GM10847 (cell line): ENCODE measurements around the gene RBMS1.

ENCODE experiments used
- POLR2A ChIP-seq: IDR thresholded peaks from 2 replicates; pipeline ENCODE4 v1.6.1; 2011; ENCODE audit not compliant: insufficient read length; ENCODE audit errors: extremely low read depth

The RBMS1 gene

DNA sequence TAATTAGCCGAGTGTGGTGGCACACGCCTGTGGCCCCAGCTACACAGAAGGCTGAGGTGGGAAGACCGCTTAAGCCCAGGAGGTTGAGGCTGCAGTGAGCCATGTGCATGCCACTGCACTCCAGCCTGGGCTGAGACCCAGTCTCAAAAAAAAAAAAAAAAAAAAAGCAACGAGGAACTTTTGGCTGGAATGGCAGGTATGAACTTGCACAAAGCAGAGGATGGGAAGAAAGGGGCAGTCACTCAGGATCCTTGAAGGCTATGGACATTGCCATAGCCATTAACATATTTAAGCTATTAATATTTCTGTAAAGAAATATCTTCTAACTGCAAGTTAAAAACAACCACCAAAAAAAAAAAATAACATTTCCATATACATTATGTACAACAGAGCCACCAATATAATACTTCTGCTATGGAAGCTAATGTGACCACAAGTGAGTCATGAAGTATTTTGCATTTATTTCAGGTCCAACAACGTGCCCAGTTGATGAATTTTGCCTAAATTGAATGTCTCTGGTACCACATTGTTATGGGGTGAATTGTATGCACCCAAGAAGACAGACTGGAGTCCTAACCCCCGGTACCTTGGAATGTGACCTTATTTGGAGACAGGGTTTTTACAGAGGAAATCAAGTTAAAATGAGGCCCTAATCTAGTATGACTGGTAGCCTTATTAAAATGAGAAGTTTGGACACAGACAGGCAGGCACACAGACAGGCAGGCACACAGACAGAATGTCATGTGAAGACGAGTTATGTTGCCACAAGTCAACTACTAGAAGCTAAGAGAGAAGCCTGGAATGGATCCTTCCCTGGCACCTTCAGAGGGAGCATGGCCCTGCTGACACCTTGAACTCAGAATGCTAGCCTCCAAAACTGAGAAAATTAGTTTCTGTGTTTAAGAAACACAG is 102.8 kb downstream of the RBMS1 start:
- no peak for TF ChIP-seq POLR2A

DNA sequence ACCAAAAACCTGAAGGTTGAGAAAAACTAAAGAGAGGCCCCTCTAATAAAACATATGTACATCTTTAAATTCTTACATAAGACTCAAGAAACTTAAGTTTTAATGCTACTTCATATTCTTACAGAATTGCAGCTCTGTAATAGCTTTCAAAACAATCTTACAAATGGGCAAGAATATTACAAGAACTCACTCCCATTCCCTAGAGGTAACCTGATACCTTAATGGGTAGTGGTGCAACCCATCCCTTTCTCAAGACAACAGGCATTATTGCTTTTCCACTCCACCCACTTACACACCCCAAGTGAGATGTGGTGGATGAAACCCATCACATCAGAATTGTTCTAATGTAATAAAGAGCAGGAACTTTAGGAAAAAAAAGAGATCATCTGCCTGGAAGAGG is 103.7 kb downstream of the RBMS1 start:
- TF ChIP-seq POLR2A: no peak

GRCh38 chr2:160388464-160389263 is 104.9 kb downstream of the RBMS1 start:
- no peak for TF ChIP-seq POLR2A

DNA sequence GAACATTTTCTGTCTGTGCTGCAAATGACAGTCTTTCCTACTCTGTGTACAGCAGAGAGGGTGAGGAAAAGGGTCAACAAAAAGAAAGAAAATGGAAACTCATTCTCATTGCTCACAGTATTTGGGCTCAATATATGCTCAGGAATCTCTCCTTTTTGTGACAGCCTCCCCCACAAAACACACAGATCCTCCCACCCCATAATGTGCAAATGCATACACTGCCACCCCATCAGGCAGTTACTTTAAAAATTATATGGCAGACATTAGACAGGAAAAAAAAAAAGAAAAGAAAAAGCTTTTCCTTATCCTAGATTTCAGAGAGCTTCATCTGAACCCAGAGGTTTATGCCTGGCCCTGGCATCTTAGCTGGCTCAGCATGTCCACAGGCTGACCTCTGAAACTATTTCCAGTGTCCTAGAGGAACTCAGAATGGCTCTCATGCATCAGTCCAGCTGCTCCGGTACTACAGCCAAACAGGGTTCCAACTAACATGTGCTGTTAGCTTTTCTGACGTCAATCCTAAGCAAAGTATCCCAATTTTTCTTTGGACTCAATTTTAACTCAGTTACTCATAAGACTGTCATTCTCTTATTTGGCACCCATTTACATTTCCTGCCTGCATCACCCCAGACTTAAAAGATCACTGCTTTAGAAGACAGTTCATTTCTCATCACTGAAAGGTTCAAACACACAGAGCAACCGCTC is 105.9 kb downstream of the RBMS1 start:
- TF ChIP-seq POLR2A: no peak

DNA sequence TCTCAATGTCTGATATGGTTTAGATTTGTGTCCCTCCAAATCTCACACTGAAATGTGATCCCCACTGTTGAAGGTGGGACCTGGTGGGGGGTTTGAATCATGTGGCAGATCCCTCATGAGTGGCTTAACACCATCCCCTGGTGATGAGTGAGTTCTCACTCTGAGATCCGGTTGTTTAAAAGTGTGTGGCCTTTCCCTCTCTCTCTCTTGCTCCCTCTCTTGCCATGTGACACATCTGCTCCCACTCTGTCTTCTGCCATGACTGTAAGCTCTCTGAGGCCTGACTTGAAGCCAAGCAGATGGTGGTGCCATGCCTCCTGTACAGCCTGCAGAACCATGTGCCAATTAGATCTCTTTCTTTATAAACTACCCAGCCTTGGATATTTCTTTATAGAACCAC is 108.8 kb downstream of the RBMS1 start:
- no peak for TF ChIP-seq POLR2A

GRCh38 chr2:160381425-160381951 is 112.1 kb downstream of the RBMS1 start:
- TF ChIP-seq POLR2A: no peak

DNA sequence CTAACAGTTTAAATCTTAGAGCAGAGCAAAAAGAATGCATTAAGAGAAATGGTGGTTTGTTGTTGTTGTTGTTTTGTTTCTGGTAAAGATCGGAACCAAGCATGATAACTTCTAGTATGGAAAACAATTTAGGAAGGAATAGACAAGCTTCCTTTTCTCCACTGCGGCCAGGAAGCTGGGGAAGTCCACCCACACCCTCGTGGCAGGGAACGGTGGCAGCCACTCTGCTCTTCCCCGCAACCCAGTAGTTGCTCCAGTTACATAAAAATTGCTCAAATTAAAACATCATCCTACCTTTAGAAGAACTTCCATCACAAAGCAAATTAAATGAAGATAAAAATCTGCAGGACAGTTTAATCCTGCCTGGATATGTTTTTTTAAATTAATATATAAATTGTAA is 113.0 kb downstream of the RBMS1 start:
- TF ChIP-seq POLR2A: no peak

DNA sequence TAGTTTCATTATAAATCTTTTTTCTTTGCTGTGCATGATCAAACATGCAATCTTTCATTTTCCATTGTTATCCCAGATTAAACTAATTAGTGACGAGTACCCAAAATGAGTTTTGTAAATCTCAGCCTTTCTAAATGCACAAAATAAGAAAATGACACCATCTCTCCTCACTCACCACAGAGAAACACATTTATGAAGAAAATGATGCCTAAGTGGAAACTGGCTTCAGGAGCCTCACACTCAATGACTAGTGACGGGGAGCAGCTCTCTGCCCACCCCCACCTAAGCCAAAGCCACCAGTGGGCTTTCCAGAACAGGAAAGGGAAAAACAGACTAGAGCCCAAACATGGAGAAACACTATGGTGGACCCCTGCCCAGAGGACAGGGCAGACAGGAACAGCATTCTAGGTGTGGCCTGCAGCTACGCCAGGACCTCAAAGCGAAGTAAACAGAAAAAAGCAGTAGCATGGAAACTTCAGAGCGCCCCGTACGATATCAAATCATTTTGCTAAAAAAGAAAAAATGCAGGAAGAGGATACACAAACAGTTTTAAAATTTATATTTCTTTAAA is 113.5 kb downstream of the RBMS1 start:
- no peak for TF ChIP-seq POLR2A

GRCh38 chr2:160379399-160379798 is 114.2 kb downstream of the RBMS1 start:
- TF ChIP-seq POLR2A: no peak

DNA sequence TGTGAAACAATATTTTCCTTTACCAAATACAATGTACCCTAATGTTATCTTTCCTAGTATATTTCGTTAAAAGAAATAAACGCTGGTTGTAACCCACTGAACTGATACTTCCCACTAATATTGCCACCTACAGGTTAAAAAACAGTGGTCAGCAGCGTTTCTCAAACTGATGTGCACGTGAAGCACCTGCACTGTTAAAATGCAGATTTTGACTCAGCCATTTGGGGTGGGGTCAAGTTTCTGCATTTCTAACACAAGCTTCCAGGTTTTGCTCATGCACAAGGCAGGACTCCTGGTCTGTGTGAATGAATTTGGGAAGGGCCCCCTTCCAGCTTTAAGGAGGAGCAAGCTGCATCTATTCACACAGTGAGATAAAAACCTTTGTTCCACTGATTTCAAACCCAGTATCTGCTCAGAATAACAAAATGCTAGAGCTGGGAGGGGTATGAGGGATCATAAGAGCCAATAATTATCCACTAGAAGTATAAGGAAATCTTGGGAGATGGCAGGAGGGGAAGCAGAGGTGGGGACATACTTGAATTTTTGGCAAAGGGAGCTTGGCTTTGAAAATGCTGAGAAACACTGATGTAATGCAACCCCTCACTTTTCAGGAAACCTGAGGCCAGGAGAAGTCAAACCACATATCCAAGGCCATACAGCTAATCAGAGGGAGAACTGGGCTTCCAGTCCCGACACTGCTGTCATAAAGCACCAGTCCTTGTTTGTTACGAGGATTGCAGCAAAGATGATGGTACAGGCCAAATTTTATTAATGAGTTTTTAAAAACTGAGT is 116.2 kb downstream of the RBMS1 start:
- TF ChIP-seq POLR2A: no peak

- no peak for TF ChIP-seq POLR2A
These were observed 117.0 kb downstream of the RBMS1 start for GRCh38 chr2:160376576-160376975.

GRCh38 chr2:160375802-160376469 is 117.7 kb downstream of the RBMS1 start:
- no peak for TF ChIP-seq POLR2A

DNA sequence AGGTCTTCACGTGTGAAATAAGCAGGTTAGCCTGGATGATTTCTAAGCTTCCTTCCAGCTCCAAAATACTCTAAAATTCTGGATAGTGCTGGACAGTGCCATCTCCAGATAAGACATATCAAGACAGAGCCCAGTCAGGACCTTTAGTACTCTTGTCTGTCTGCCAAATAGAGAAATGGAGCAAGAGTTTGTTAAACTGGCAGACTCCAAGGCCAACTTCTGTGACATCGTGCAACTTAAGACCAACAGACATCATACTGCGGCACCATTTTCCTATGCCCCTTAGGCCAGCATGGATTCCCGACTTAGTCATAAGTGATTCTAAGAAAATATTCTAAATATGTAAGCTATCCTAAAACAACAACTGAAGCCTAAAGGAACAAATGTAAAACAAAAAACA is 118.6 kb downstream of the RBMS1 start:
- TF ChIP-seq POLR2A: no peak

GRCh38 chr2:160373666-160374065 is 119.9 kb downstream of the RBMS1 start:
- TF ChIP-seq POLR2A: no peak
